HG02763 (cell line): ENCODE results near the gene ATCAY.
"Not testable (repeated sequence)": the region's sequence is repeated elsewhere in the genome, so short reads cannot be mapped to it uniquely, and the experiment has no call there.

Source experiments
- ATAC-seq: cut with Tn5 transposase; IDR thresholded peaks from one replicate; pipeline ENCODE4 v1.9.1; 2021; ENCODE audit warnings: mild to moderate bottlenecking, moderate library complexity; ENCODE audit not compliant: unreplicated experiment

ATCAY gene

GRCh38 chr19:3945838-3946237, 65.4 kb downstream of the ATCAY start:
- ATAC-seq = no peak

GRCh38 chr19:3947316-3947933, 66.9 kb downstream of the ATCAY start:
- not testable (repeated sequence) for ATAC-seq

- ATAC-seq = no peak
Measured at GRCh38 chr19:3949294-3949693, 68.8 kb downstream of the ATCAY start.

GRCh38 chr19:3949997-3950859, 69.7 kb downstream of the ATCAY start:
- no peak for ATAC-seq

- no peak for ATAC-seq
Measured at GRCh38 chr19:3950871-3951861, 70.7 kb downstream of the ATCAY start.

GRCh38 chr19:3952755-3953276, 72.3 kb downstream of the ATCAY start:
- not testable (repeated sequence) for ATAC-seq

GRCh38 chr19:3954107-3954506, 73.6 kb downstream of the ATCAY start:
- no peak for ATAC-seq

- not testable (repeated sequence) for ATAC-seq
Measured at GRCh38 chr19:3955276-3955675, 74.8 kb downstream of the ATCAY start.

- ATAC-seq = no peak
Measured at GRCh38 chr19:3955688-3956087, 75.2 kb downstream of the ATCAY start.

GRCh38 chr19:3958836-3959765, 78.6 kb downstream of the ATCAY start:
- ATAC-seq = no peak

GRCh38 chr19:3959766-3960131, 79.3 kb downstream of the ATCAY start:
- no peak for ATAC-seq

GRCh38 chr19:3961007-3961406, 80.5 kb downstream of the ATCAY start:
- no peak for ATAC-seq

- ATAC-seq = no peak
Measured at GRCh38 chr19:3963458-3964255, 83.2 kb downstream of the ATCAY start.

GRCh38 chr19:3964256-3965194, 84.0 kb downstream of the ATCAY start:
- no peak for ATAC-seq

- ATAC-seq = no peak
Measured at GRCh38 chr19:3966051-3967017, 85.8 kb downstream of the ATCAY start.

GRCh38 chr19:3967983-3968382, 87.5 kb downstream of the ATCAY start:
- not testable (repeated sequence) for ATAC-seq
